T-helper 1 cell treated with Interleukin-12 subunit alpha and Interleukin-12 subunit beta and Interleukin-4 antibody, amounts not matched to agents 30 μg/mL and 1 μg/mL, for 36 hours (primary cell): Measurements from ENCODE around the gene HSPA12B.
A peak's percentile ranks its signal among the peaks of the same experiment; 100 is the strongest.
"Not testable (repeated sequence)": the region's sequence is repeated elsewhere in the genome, so short reads cannot be mapped to it uniquely, and the experiment has no call there.

Experiments used
- H3K27ac Mint-ChIP-seq: one replicate; pipeline ENCODE4 v1.8.0; 2021; ENCODE audit warnings: mild to moderate bottlenecking, mixed read lengths
- H3K27me3 Mint-ChIP-seq: one replicate; pipeline ENCODE4 v1.8.0; 2021; ENCODE audit warnings: low read depth, mixed read lengths
- H3K36me3 Mint-ChIP-seq: one replicate; pipeline ENCODE4 v1.8.0; 2021; ENCODE audit warnings: low read depth, mixed read lengths
- H3K4me1 Mint-ChIP-seq: one replicate; pipeline ENCODE4 v1.8.0; 2021; ENCODE audit warnings: low read depth, mixed read lengths
- H3K4me3 Mint-ChIP-seq: one replicate; pipeline ENCODE4 v1.8.0; 2021; ENCODE audit warnings: mild to moderate bottlenecking, moderate library complexity, mixed read lengths
- H3K9me3 Mint-ChIP-seq: one replicate; pipeline ENCODE4 v1.8.0; 2021; ENCODE audit warnings: mixed read lengths

The HSPA12B gene

GRCh38 chr20:3785240-3786125, 53.0 kb downstream of the HSPA12B start:
- H3K4me3 Mint-ChIP-seq, result peak overlapping the region; percentile 47
- H3K9me3 Mint-ChIP-seq, result no peaks in the 10 kb centered on the region

GRCh38 chr20:3786126-3786484, 53.6 kb downstream of the HSPA12B start:
- Mint-ChIP-seq H3K4me1 (peaks cover 35% of the 10 kb centered on the region), H3K27ac (peak overlapping the region; percentile 77), H3K27me3 (peaks cover 4% of the 10 kb centered on the region), H3K4me3 (peak overlapping the region; percentile 83), H3K9me3 (no peaks in the 10 kb centered on the region), H3K36me3 (peaks cover 8% of the 10 kb centered on the region)

More at GRCh38 chr20:3785240-3786125, 53.0 kb downstream of the HSPA12B start:
- peaks cover 41% of the 10 kb centered on the region for H3K4me1 Mint-ChIP-seq
- H3K36me3 Mint-ChIP-seq, result peaks cover 8% of the 10 kb centered on the region
- H3K27ac Mint-ChIP-seq, result peak overlapping the region; percentile 76
- peaks cover 10% of the 10 kb centered on the region for H3K27me3 Mint-ChIP-seq

- H3K4me3 Mint-ChIP-seq, result peak within 1 kb of the TSS; percentile 83
Measured at GRCh38 chr20:3786665-3787323, 54.3 kb downstream of the HSPA12B start, which contains the start of gene CENPB. CENPB (minus strand) TSS chr20:3786740; CDS start chr20:3786483, 257 bp downstream.

GRCh38 chr20:3787324-3788014, 55.0 kb downstream of the HSPA12B start:
- H3K9me3 Mint-ChIP-seq, result no peaks in the 10 kb centered on the region
- peaks cover 28% of the 10 kb centered on the region for H3K4me1 Mint-ChIP-seq
- H3K36me3 Mint-ChIP-seq, result peaks cover 8% of the 10 kb centered on the region
- H3K27me3 Mint-ChIP-seq, result no peaks in the 10 kb centered on the region
- H3K27ac Mint-ChIP-seq, result no peak overlapping the region
- peak overlapping the region; percentile 53 for H3K4me3 Mint-ChIP-seq

More at GRCh38 chr20:3786665-3787323, 54.3 kb downstream of the HSPA12B start, which contains the start of gene CENPB:
- peaks cover 8% of the 10 kb centered on the region for H3K36me3 Mint-ChIP-seq
- H3K9me3 Mint-ChIP-seq, result no peaks in the 10 kb centered on the region
- peak within 1 kb of the TSS; percentile 77 for H3K27ac Mint-ChIP-seq
- no peaks in the 10 kb centered on the region for H3K27me3 Mint-ChIP-seq
- peaks cover 29% of the 10 kb centered on the region for H3K4me1 Mint-ChIP-seq

- Mint-ChIP-seq H3K27ac (peak overlapping the region; percentile 23), H3K27me3 (no peaks in the 10 kb centered on the region), H3K4me1 (peaks cover 24% of the 10 kb centered on the region), H3K36me3 (peaks cover 8% of the 10 kb centered on the region), H3K4me3 (peak overlapping the region; percentile 66), H3K9me3 (no peaks in the 10 kb centered on the region)
Measured at GRCh38 chr20:3788685-3789155, 56.2 kb downstream of the HSPA12B start.

DNA sequence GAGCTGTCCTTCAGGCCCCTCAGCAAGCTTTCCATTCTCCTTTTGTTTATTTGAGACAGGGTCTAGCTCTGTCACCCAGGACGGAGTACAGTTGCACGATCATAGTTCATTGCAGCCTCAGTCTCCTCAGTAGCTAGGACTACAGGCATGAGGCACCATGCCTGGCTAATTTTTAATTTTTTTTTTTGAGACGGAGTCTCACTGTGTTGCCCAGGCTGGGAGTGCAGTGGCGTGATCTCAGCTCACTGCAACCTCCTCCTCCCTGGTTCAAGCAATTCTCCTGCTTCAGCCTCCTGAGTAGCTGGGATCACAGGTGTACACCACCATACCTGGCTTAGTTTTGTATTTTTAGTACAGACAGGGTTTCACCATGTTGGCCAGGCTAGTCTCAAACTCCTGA, 56.7 kb downstream of the HSPA12B start:
- H3K4me1 Mint-ChIP-seq, result peaks cover 25% of the 10 kb centered on the region
- H3K36me3 Mint-ChIP-seq, H3K9me3 Mint-ChIP-seq, H3K27me3 Mint-ChIP-seq: not testable (repeated sequence)
- peak overlapping the region; percentile 23 for H3K27ac Mint-ChIP-seq
- H3K4me3 Mint-ChIP-seq, result peak overlapping the region; percentile 32

DNA sequence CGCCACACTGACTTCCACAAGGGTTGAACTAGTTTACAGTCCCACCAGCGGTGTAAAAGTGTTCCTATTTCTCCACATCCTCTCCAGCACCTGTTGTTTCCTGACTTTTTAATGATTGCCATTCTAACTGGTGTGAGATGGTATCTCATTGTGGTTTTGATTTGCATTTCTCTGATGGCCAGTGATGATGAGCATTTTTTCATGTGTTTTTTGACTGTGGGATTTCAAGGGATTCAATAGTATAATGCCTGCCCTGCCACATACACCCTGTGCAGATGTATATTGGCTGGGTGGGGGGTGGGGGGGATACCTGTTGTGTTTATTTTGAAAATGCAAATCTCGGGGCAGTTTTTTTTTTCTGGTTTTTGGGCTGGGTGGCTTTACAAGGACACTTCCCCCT, 61.7 kb downstream of the HSPA12B start:
- not testable (repeated sequence) for H3K27me3 Mint-ChIP-seq, H3K27ac Mint-ChIP-seq, H3K4me3 Mint-ChIP-seq, H3K9me3 Mint-ChIP-seq
- peaks cover 27% of the 10 kb centered on the region for H3K36me3 Mint-ChIP-seq
- peaks cover 27% of the 10 kb centered on the region for H3K4me1 Mint-ChIP-seq

GRCh38 chr20:3794701-3795420, 62.4 kb downstream of the HSPA12B start:
- peak overlapping the region; percentile 90 for H3K4me3 Mint-ChIP-seq
- no peaks in the 10 kb centered on the region for H3K9me3 Mint-ChIP-seq
- peaks cover 30% of the 10 kb centered on the region for H3K36me3 Mint-ChIP-seq
- peaks cover 33% of the 10 kb centered on the region for H3K4me1 Mint-ChIP-seq
- peak overlapping the region; percentile 95 for H3K27ac Mint-ChIP-seq
- no peaks in the 10 kb centered on the region for H3K27me3 Mint-ChIP-seq

GRCh38 chr20:3795511-3796468, 63.3 kb downstream of the HSPA12B start, which contains the start of gene CDC25B:
CDC25B (plus strand) TSS chr20:3796310; CDS start chr20:3796532, 222 bp downstream.
- Mint-ChIP-seq H3K27ac (peak within 1 kb of the TSS; percentile 95), H3K9me3 (no peaks in the 10 kb centered on the region), H3K4me1 (peaks cover 38% of the 10 kb centered on the region)

GRCh38 chr20:3796477-3797225, 64.2 kb downstream of the HSPA12B start:
- Mint-ChIP-seq H3K9me3 (no peaks in the 10 kb centered on the region), H3K27me3 (no peaks in the 10 kb centered on the region), H3K27ac (peak overlapping the region; percentile 92), H3K36me3 (peaks cover 42% of the 10 kb centered on the region), H3K4me1 (peaks cover 45% of the 10 kb centered on the region), H3K4me3 (peak overlapping the region; percentile 98)

More at GRCh38 chr20:3795511-3796468, 63.3 kb downstream of the HSPA12B start, which contains the start of gene CDC25B:
- Mint-ChIP-seq H3K36me3 (peaks cover 35% of the 10 kb centered on the region), H3K4me3 (peak within 1 kb of the TSS; percentile 98), H3K27me3 (no peaks in the 10 kb centered on the region)

DNA sequence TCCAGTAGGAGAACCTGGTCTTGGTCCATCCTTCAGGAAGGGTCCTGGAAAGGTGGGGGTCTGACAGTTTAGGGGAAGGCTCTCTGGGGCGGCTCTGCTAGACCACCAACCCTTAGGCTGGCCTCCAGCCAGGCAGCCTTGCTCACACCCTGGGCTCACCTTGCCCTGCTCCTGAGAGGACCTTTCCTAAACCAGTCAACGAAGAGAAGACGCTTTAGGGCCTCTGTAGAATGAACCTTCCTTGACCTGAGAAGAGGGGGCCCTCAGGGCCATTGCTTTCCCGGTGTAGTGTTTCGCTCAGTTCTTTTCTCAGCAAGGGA, 64.7 kb downstream of the HSPA12B start:
- peaks cover 46% of the 10 kb centered on the region for H3K36me3 Mint-ChIP-seq
- H3K9me3 Mint-ChIP-seq, result no peaks in the 10 kb centered on the region
- no peaks in the 10 kb centered on the region for H3K27me3 Mint-ChIP-seq
- peak overlapping the region; percentile 92 for H3K27ac Mint-ChIP-seq
- peaks cover 45% of the 10 kb centered on the region for H3K4me1 Mint-ChIP-seq
- peak overlapping the region; percentile 98 for H3K4me3 Mint-ChIP-seq

GRCh38 chr20:3797592-3798372, 65.3 kb downstream of the HSPA12B start:
- peak overlapping the region; percentile 92 for H3K27ac Mint-ChIP-seq
- no peaks in the 10 kb centered on the region for H3K9me3 Mint-ChIP-seq
- H3K27me3 Mint-ChIP-seq, result no peaks in the 10 kb centered on the region
- H3K4me3 Mint-ChIP-seq, result peak overlapping the region; percentile 98
- H3K36me3 Mint-ChIP-seq, result peaks cover 52% of the 10 kb centered on the region
- peaks cover 48% of the 10 kb centered on the region for H3K4me1 Mint-ChIP-seq
